Lung (tissue), 12 donors: ENCODE data around the gene GLRA2. TPM values are rescaled to one million over a fixed set of nuclear protein-coding genes. Genes with fewer than 3 reads are reported as not detected.
A peak's percentile ranks its signal among the peaks of the same experiment; 100 is the strongest.
"Not testable (repeated sequence)": the region's sequence is repeated elsewhere in the genome, so short reads cannot be mapped to it uniquely, and the experiment has no call there.

Experiments used
- ATAC-seq: fragments of 200-7000 bp; cut with Tn5 transposase; one replicate; pipeline ENCODE4 v1.9.1; 2020; ENCODE audit warnings: moderate number of reproducible peaks; ENCODE audit not compliant: insufficient read depth, low FRiP score
- DNase-seq, 3 donors: peaks; one replicate each; pipeline ENCODE4 v3.0.0-alpha.2; 2013 to 2017
- H3K27ac ChIP-seq, 2 donors: one replicate each; pipeline ENCODE4 v1.5.1; 2013; ENCODE audit warnings: mild to moderate bottlenecking in 2 of 2, moderate library complexity in 2 of 2, control low read depth in 1 of 2, inconsistent platforms in 1 of 2, low read depth in 1 of 2, low read length in 1 of 2
- H3K27me3 ChIP-seq, 3 donors: one replicate each; pipeline ENCODE4 v1.5.1; 2013; ENCODE audit warnings: low read length in 2 of 3; ENCODE audit not compliant: control insufficient read depth in 3 of 3, insufficient read depth in 3 of 3
- H3K36me3 ChIP-seq, 4 donors: one replicate each; pipeline ENCODE4 v1.5.1; 2013; ENCODE audit warnings: low read length in 4 of 4, mild to moderate bottlenecking in 1 of 4, moderate library complexity in 1 of 4; ENCODE audit not compliant: control insufficient read depth in 4 of 4, insufficient read depth in 4 of 4
- H3K4me1 ChIP-seq, 5 donors: one replicate each; pipeline ENCODE4 v1.5.1; 2013; ENCODE audit warnings: low read length in 5 of 5, mild to moderate bottlenecking in 2 of 5, moderate library complexity in 1 of 5; ENCODE audit not compliant: control insufficient read depth in 5 of 5, insufficient read depth in 5 of 5
- H3K4me3 ChIP-seq: one replicate; pipeline ENCODE4 v1.5.1; 2013; ENCODE audit warnings: mild to moderate bottlenecking, control low read depth, moderate library complexity
- H3K9ac ChIP-seq, 2 donors: one replicate each; pipeline ENCODE4 v1.5.1; 2013; ENCODE audit warnings: low read length in 2 of 2, control low read depth in 1 of 2; ENCODE audit not compliant: insufficient read depth in 1 of 2
- H3K9me3 ChIP-seq, 4 donors: one replicate each; pipeline ENCODE4 v1.5.1; 2013; ENCODE audit warnings: low read length in 3 of 4, mild to moderate bottlenecking in 1 of 4, moderate library complexity in 1 of 4; ENCODE audit not compliant: control insufficient read depth in 4 of 4, insufficient read depth in 3 of 4
- WGBS, 2 donors: extraction: QIAGEN DNeasy Blood & Tissue Kit; methylation state at CpG; one replicate each; pipeline ENCODE4 v1.1.7; 2013; 5-methylcytosine and 5-hydroxymethylcytosine counted together
- polyA plus RNA-seq, 2 donors: library from polyadenylated mRNA; stranded (reverse); fragments of 200-250 nt; gene quantifications; one replicate each; pipeline ENCODE4 v1.2.1, GENCODE V29; 2013
- total RNA-seq, 2 donors: library from RNA; depleted of rRNA in 1 of 2; stranded (reverse); fragments of >200 nt in 1 of 2; gene quantifications; one replicate each; pipeline ENCODE4 v1.2.1, GENCODE V29; 2014 to 2021
- TF ChIP-seq, protein P1 (sequence below): IDR thresholded peaks from 2 replicates; pipeline ENCODE4 v1.5.1; 2012; ENCODE audit warnings: mild to moderate bottlenecking; ENCODE audit errors: control extremely low read depth, extremely low read depth
- donor health status: control.
- donor health status: control.
- donor health status: Bipolar disorder and iron deficiency.
- donor health status: healthy.
- donor health status: DM: yes; HTN: yes; CAD: no.

GLRA2 gene
- total and polyA plus RNA-seq, 4 donors: 0.60 TPM; not detected in 3

DNA sequence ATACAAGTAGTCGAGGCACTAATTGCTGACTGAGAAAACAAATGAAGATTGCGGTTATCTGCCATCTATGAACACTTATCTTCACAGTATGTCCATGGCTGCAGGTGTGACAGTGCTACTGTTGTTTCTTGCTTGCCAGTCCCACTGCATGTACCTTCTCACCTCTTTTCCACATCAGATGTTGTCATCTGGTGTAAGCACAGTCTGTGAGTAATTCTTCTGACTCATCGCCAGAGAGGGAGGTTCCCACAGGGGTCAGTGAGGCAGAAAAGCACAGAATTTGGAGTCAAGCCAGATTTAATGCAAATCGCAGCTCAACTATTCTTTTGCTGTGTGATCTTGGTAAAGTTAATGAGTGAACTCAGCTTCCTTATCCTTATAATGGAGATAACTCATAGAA lies 144.4 kb downstream of the GLRA2 start:
- WGBS, 2 donors: 73 to 79% methylated on average over 4 of the region's 4 CpGs
- ATAC-seq (no peak), DNase-seq (peak; percentile 18 to 61 (median 39))
- Histone ChIP-seq H3K27ac (no peak overlapping the region), H3K4me3 (no peak overlapping the region), H3K27me3 (peaks cover 3 to 18% (median 9%) of the 10 kb centered on the region in 3 donors), H3K36me3 (no peaks in the 10 kb centered on the region), H3K4me1 (peaks cover 0 to 4% (median 0%) of the 10 kb centered on the region in 5 donors), H3K9me3 (no peaks in the 10 kb centered on the region), H3K9ac (no peak overlapping the region)
- TF ChIP-seq, protein P1, sequence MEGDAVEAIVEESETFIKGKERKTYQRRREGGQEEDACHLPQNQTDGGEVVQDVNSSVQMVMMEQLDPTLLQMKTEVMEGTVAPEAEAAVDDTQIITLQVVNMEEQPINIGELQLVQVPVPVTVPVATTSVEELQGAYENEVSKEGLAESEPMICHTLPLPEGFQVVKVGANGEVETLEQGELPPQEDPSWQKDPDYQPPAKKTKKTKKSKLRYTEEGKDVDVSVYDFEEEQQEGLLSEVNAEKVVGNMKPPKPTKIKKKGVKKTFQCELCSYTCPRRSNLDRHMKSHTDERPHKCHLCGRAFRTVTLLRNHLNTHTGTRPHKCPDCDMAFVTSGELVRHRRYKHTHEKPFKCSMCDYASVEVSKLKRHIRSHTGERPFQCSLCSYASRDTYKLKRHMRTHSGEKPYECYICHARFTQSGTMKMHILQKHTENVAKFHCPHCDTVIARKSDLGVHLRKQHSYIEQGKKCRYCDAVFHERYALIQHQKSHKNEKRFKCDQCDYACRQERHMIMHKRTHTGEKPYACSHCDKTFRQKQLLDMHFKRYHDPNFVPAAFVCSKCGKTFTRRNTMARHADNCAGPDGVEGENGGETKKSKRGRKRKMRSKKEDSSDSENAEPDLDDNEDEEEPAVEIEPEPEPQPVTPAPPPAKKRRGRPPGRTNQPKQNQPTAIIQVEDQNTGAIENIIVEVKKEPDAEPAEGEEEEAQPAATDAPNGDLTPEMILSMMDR: no peak

DNA sequence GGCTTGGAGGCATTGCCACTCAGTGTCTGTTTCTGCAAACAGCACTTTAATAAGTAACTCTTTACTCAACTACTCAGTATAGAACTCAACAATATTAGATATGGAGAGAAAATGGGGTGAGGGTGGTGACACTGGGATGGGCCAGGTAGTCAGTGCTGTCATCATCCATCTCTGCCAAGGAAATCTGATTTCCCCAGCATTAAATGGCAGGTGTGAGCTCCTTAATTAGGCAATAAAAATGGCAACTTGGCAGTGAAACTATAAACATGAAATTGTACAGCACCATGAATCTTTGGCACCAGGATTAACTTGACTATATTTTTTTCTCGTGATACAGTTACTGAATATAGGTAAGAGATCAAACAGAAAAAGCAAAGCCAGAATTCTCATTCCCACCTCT lies 146.2 kb downstream of the GLRA2 start:
- Histone ChIP-seq H3K27ac (no peak overlapping the region), H3K36me3 (no peaks in the 10 kb centered on the region), H3K9ac (no peak overlapping the region), H3K4me1 (peaks cover 0 to 4% (median 0%) of the 10 kb centered on the region in 5 donors), H3K9me3 (no peaks in the 10 kb centered on the region), H3K4me3 (no peak overlapping the region), H3K27me3 (peaks cover 3 to 13% (median 9%) of the 10 kb centered on the region in 3 donors)
- ATAC-seq (no peak), DNase-seq (no peak)
- WGBS, 2 donors: 80 to 100% methylated on average over 1 of the region's 1 CpG
- TF ChIP-seq, protein P1: no peak

DNA sequence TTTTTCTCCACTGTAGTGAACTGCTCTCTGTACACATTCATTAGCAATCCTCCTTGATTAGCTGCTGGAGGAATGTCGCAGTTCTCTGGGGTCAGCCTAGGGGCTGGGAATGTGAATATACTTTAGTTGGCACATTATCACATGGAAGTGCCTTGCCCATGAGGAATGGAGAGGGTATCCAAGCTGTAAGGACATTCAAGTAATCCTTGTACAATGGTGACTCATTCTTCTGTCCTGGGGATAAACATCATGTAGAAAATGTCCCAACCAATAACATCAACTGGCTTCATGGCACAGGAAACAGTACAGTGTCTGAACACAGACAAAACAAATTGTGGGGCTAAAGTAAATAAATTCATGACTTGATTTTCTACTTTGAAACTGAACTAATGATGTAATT lies 147.1 kb downstream of the GLRA2 start:
- ATAC-seq: no peak
- Histone ChIP-seq H3K4me1 (peaks cover 0 to 4% (median 0%) of the 10 kb centered on the region in 5 donors), H3K9ac (no peak overlapping the region), H3K27ac (no peak overlapping the region), H3K9me3 (no peaks in the 10 kb centered on the region), H3K36me3 (no peaks in the 10 kb centered on the region), H3K27me3 (peaks cover 3 to 12% (median 12%) of the 10 kb centered on the region in 3 donors), H3K4me3 (no peak overlapping the region)
- TF ChIP-seq, protein P1: no peak
- DNase-seq: no peak
- 77 to 91% methylated on average over 1 of the region's 1 CpG for WGBS, 2 donors

DNA sequence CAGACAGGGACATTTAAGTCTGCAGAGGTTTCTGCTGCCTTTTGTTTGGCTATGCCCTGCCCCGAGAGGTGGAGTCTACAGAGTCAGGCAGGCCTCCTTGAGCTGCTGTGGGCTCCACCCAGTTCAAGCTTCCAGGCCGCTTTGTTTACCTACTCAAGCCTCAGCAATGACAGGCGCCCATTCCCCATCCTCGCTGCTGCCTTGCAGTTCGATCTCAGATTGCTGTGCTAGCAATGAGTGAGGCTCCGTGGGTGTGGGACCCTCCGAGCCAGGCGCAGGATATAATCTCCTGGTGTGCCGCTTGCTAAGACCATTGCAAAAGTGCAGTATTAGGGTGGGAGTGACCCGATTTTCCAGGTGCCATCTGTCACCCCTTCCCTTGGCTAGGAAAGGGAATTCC lies 159.0 kb downstream of the GLRA2 start:
- not testable (repeated sequence) for ATAC-seq, H3K4me3 ChIP-seq, H3K36me3 ChIP-seq, H3K27ac ChIP-seq, DNase-seq, H3K27me3 ChIP-seq, H3K4me1 ChIP-seq, H3K9me3 ChIP-seq, H3K9ac ChIP-seq
- 91 to 100% methylated on average over 9 to 10 of the region's 10 CpGs for WGBS, 2 donors
